PFSK-1 (cell line): Measurements from ENCODE around the gene POLR3B.

ENCODE experiments used
- POLR2AphosphoS5 ChIP-seq: IDR thresholded peaks from 2 replicates; pipeline ENCODE4 v1.6.1; 2012; ENCODE audit warnings: low read depth, mild to moderate bottlenecking, control low read depth, low read length, moderate library complexity
- REST ChIP-seq, 2 experiments: IDR thresholded peaks; 2 replicates each; pipeline versions ENCODE4 v1.6.1 to v1.8.0; 2011 to 2012; ENCODE audit warnings: low read depth in 2 of 2, low read length in 2 of 2, control low read depth in 1 of 2, inconsistent platforms in 1 of 2, mild to moderate bottlenecking in 1 of 2, moderate library complexity in 1 of 2; ENCODE audit not compliant: insufficient read depth in 1 of 2
- SIN3A ChIP-seq: IDR thresholded peaks from 2 replicates; pipeline ENCODE4 v1.6.1; 2012; ENCODE audit warnings: mild to moderate bottlenecking, low read length, moderate library complexity, borderline replicate concordance; ENCODE audit not compliant: insufficient read depth
- TAF1 ChIP-seq: IDR thresholded peaks from 2 replicates; pipeline ENCODE4 v1.6.1; 2012; ENCODE audit warnings: low read length, control low read depth, borderline replicate concordance; ENCODE audit not compliant: insufficient read depth

DNA sequence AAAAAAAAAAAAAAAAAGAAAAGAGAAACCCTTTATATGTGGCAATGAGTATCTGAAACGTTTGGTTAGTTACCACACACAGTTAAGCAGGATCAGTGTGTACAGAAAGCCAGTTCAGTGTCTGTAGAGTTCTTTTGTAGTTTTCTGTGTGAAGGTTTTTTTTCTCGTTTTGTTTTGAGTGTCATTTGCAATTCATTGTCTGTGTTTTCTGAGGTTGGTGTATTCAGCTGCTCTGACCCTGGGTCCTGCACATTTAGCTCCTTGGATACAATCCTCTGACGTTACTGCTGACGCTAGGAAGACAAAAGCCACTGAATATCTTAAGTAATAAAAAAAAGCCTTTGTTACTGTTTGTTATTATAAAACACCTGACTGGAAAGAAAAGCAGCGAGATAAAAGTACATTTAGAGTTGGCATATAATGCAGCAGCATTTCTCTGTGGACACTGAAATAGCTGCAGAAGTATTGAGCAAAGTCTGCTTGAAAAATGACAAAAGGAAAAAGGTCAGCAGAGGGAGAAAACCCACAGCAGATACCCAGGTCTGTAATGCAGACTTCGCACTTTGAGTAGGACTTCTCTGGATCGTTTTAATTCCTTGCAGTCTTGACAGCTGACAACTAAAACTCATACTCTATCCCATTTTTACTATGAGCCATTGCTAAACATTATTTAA, 89.0 kb downstream of the POLR3B start:
- TF ChIP-seq POLR2AphosphoS5 (no peak), TAF1 (no peak), SIN3A (no peak), REST (IDR thresholded peaks at IDR 0.05; ENCODE audit: insufficient read depth in 1 of 2, low read depth in 2 of 2, low read length in 2 of 2) (no peak)
